ENCODE measurements around the gene MAST2.

Gene MAST2

DNA sequence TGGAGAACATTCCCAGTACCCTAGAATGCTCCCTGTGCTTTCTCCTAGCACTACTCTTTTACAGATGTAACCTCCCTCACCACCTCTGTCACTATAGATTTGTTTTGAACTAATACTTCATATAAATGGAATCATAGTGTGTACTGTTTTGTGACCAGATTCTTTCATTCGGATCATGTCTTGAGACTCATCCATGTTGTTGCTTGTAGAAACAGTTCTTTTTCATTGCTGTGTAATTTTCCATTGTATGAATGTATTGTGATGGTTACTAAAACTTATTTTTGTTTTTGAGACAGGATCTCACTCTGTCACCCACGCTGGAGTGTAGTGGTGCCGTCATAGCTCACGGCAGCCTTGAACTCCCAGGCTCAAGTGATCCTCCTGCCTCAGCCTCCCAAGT lies 2.7 kb downstream of the MAST2 start:
- TF ChIP-seq CREB5 (CRISPR knock-in tag; IDR thresholded peaks at IDR 0.05; ENCODE audit: low read depth) (no peak), ARNTL (CRISPR knock-in tag; IDR thresholded peaks at IDR 0.05; ENCODE audit: borderline replicate concordance, low read depth) (no peak), ZNF8 (CRISPR knock-in tag; IDR thresholded peaks at IDR 0.05) (no peak)
- no peak for ATAC-seq

DNA sequence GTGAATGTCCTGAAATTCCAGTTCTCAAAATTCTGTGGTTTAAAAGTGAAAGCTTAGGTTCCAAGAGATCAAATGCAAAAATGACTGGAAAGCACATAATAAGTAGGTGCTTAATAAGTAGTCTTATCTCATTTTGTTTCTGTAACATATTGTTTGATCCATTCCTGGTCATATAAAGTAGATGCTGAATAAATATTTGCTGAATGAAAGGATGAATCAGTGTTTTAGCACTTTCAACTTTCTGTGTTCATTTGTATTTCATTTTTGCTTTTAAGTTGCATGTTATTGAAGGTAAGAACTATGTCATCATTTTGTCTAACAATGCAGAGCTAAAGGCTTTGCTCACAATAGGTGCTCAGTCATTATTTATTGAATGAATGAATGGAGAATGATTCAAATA lies 6.3 kb downstream of the MAST2 start:
- TF ChIP-seq CSDC2 (CRISPR knock-in tag; IDR thresholded peaks at IDR 0.05) (no peak), SNAI2 (CRISPR knock-in tag; IDR thresholded peaks at IDR 0.05) (no peak), TCF4 (CRISPR knock-in tag; IDR thresholded peaks at IDR 0.05; ENCODE audit: borderline replicate concordance) (no peak), ARNTL (CRISPR knock-in tag; IDR thresholded peaks at IDR 0.05; ENCODE audit: borderline replicate concordance, low read depth) (no peak), CREB5 (CRISPR knock-in tag; IDR thresholded peaks at IDR 0.05; ENCODE audit: low read depth) (no peak), ZC3H10 (CRISPR knock-in tag; IDR thresholded peaks at IDR 0.05) (no peak), ZNF8 (CRISPR knock-in tag; IDR thresholded peaks at IDR 0.05) (no peak), RARB (CRISPR knock-in tag; IDR thresholded peaks at IDR 0.05) (no peak), PPARA (CRISPR knock-in tag; IDR thresholded peaks at IDR 0.05; ENCODE audit: borderline replicate concordance) (no peak)
- TF ChIP-seq, protein P1, sequence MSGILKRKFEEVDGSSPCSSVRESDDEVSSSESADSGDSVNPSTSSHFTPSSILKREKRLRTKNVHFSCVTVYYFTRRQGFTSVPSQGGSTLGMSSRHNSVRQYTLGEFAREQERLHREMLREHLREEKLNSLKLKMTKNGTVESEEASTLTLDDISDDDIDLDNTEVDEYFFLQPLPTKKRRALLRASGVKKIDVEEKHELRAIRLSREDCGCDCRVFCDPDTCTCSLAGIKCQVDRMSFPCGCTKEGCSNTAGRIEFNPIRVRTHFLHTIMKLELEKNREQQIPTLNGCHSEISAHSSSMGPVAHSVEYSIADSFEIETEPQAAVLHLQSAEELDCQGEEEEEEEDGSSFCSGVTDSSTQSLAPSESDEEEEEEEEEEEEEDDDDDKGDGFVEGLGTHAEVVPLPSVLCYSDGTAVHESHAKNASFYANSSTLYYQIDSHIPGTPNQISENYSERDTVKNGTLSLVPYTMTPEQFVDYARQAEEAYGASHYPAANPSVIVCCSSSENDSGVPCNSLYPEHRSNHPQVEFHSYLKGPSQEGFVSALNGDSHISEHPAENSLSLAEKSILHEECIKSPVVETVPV (CRISPR knock-in tag; IDR thresholded peaks at IDR 0.05), result no peak
- no peak for ATAC-seq

DNA sequence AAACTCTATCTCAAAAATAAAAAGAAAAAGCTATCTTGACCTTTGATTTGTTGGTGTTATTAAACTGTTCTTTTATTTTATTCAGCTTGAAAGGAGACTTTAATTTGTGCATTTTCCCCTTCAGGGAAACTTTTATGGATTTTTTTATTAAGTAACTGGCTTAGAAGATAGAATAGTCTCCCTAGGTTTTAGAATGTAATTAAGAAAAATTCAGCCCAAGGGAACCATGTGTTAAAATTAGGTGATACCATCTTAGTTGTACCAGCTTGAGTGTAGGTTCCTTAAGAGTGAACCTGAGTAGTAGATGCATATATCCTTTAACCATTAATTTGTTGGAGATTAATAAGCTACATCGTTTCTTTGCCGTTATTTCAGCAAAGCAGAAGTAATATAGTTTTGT lies 11.4 kb downstream of the MAST2 start:
- no peak for ATAC-seq
- TF ChIP-seq, protein P1 (CRISPR knock-in tag; IDR thresholded peaks at IDR 0.05), result no peak
- TF ChIP-seq POU6F1 (CRISPR knock-in tag; IDR thresholded peaks at IDR 0.05; ENCODE audit: borderline replicate concordance, low read depth) (no peak), ZNF70 (CRISPR knock-in tag; IDR thresholded peaks at IDR 0.05) (no peak), ISL1 (CRISPR knock-in tag; IDR thresholded peaks at IDR 0.05) (no peak), CREB5 (CRISPR knock-in tag; IDR thresholded peaks at IDR 0.05; ENCODE audit: low read depth) (no peak), ZNF565 (CRISPR knock-in tag; conservative IDR thresholded peaks at IDR 0.05; ENCODE audit: low read depth) (no peak), TCF4 (CRISPR knock-in tag; IDR thresholded peaks at IDR 0.05; ENCODE audit: borderline replicate concordance) (no peak), SNAI2 (CRISPR knock-in tag; IDR thresholded peaks at IDR 0.05) (no peak), ESRRG (CRISPR knock-in tag; IDR thresholded peaks at IDR 0.05) (no peak), CSDC2 (CRISPR knock-in tag; IDR thresholded peaks at IDR 0.05) (no peak), TOX (CRISPR knock-in tag; IDR thresholded peaks at IDR 0.05; ENCODE audit: borderline replicate concordance) (no peak), OSR1 (CRISPR knock-in tag; IDR thresholded peaks at IDR 0.05) (no peak)
- TF ChIP-seq, protein P2, sequence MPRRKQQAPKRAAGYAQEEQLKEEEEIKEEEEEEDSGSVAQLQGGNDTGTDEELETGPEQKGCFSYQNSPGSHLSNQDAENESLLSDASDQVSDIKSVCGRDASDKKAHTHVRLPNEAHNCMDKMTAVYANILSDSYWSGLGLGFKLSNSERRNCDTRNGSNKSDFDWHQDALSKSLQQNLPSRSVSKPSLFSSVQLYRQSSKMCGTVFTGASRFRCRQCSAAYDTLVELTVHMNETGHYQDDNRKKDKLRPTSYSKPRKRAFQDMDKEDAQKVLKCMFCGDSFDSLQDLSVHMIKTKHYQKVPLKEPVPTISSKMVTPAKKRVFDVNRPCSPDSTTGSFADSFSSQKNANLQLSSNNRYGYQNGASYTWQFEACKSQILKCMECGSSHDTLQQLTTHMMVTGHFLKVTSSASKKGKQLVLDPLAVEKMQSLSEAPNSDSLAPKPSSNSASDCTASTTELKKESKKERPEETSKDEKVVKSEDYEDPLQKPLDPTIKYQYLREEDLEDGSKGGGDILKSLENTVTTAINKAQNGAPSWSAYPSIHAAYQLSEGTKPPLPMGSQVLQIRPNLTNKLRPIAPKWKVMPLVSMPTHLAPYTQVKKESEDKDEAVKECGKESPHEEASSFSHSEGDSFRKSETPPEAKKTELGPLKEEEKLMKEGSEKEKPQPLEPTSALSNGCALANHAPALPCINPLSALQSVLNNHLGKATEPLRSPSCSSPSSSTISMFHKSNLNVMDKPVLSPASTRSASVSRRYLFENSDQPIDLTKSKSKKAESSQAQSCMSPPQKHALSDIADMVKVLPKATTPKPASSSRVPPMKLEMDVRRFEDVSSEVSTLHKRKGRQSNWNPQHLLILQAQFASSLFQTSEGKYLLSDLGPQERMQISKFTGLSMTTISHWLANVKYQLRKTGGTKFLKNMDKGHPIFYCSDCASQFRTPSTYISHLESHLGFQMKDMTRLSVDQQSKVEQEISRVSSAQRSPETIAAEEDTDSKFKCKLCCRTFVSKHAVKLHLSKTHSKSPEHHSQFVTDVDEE (CRISPR knock-in tag; IDR thresholded peaks at IDR 0.05), result no peak

Data from SK-N-SH treated with all-trans-retinoic acid at 6 μM for 48 hours (cell line).